Omental fat pad (tissue), 4 donors: ENCODE data around the gene CALN1. TPM values are rescaled to one million over a fixed set of nuclear protein-coding genes. Genes with fewer than 3 reads are reported as not detected.

Experiments used
- ATAC-seq: fragments of 150-250 bp; one replicate; pipeline ENCODE4 v1.9.1; 2016; ENCODE audit warnings: mild to moderate bottlenecking, moderate library complexity; ENCODE audit not compliant: low FRiP score
- DNase-seq: peaks from one replicate; pipeline ENCODE4 v3.0.0-alpha.2; 2019; ENCODE audit warnings: low spot score
- CTCF ChIP-seq, 3 donors: fragments of 450-650 bp; IDR thresholded peaks; one replicate each; pipeline ENCODE4 v1.5.1; 2016 to 2017; ENCODE audit warnings: antibody characterized with exemption in 3 of 3, mild to moderate bottlenecking in 3 of 3, moderate library complexity in 2 of 3
- total RNA-seq, 4 donors: library from RNA; depleted of rRNA; stranded (reverse); fragments of >200 nt; gene quantifications; one replicate each; pipeline ENCODE4 v1.1.0, GENCODE V29; 2016

The CALN1 gene
- total RNA-seq, 4 donors from 2014 or later: 0.16 TPM; not detected in 3

- DNase-seq: no peak
- no peak for TF ChIP-seq CTCF (IDR thresholded peaks at IDR 0.05)
- ATAC-seq: no peak
These were observed 176.8 kb downstream of the CALN1 start for GRCh38 chr7:72235351-72235750.

- TF ChIP-seq CTCF (IDR thresholded peaks at IDR 0.05): no peak
- DNase-seq (no peak), ATAC-seq (no peak)
These were observed 178.1 kb downstream of the CALN1 start for GRCh38 chr7:72234086-72234485.

- DNase-seq (no peak), ATAC-seq (no peak)
- no peak for TF ChIP-seq CTCF (IDR thresholded peaks at IDR 0.05)
These were observed 181.9 kb downstream of the CALN1 start for GRCh38 chr7:72230281-72230680.

- ATAC-seq: no peak
- no peak for TF ChIP-seq CTCF (IDR thresholded peaks at IDR 0.05)
- DNase-seq: no peak
These were observed 188.8 kb downstream of the CALN1 start for GRCh38 chr7:72223351-72223750.

- ATAC-seq (no peak), DNase-seq (no peak)
- TF ChIP-seq CTCF (IDR thresholded peaks at IDR 0.05): no peak
These were observed 190.0 kb downstream of the CALN1 start for GRCh38 chr7:72222136-72222535.

- TF ChIP-seq CTCF (IDR thresholded peaks at IDR 0.05): no peak
These were observed 192.6 kb downstream of the CALN1 start for GRCh38 chr7:72219500-72219899.

GRCh38 chr7:72217151-72217550 lies 195.0 kb downstream of the CALN1 start:
- TF ChIP-seq CTCF (IDR thresholded peaks at IDR 0.05): no peak
- ATAC-seq (no peak), DNase-seq (no peak)

More at GRCh38 chr7:72219500-72219899, 192.6 kb downstream of the CALN1 start:
- ATAC-seq: no peak
- no peak for DNase-seq
